HG03095 (cell line): Measurements from ENCODE around the gene MID1IP1.

Source experiments
- ATAC-seq: cut with Tn5 transposase; IDR thresholded peaks from one replicate; pipeline ENCODE4 v1.9.1; 2021; ENCODE audit warnings: moderate library complexity; ENCODE audit not compliant: unreplicated experiment

Gene MID1IP1

GRCh38 chrX:38800981-38801845 lies at the start of gene MID1IP1:
TSS of gene MID1IP1 (plus strand) at chrX:38801459. CDS start at chrX:38804947, 3,488 bp downstream.
- peak; percentile 40 for ATAC-seq

- ATAC-seq = no peak
These were observed 47.0 kb upstream of the MID1IP1 start for GRCh38 chrX:38754102-38754790.

GRCh38 chrX:38754818-38755718 lies 46.2 kb upstream of the MID1IP1 start:
- ATAC-seq = no peak

- ATAC-seq = no peak
These were observed 40.4 kb upstream of the MID1IP1 start for GRCh38 chrX:38760883-38761282.

GRCh38 chrX:38768079-38768478 lies 33.2 kb upstream of the MID1IP1 start:
- no peak for ATAC-seq

GRCh38 chrX:38770152-38770551 lies 31.1 kb upstream of the MID1IP1 start:
- no peak for ATAC-seq

- ATAC-seq = no peak
These were observed 27.0 kb upstream of the MID1IP1 start for GRCh38 chrX:38774249-38774648.

- no peak for ATAC-seq
These were observed 4.3 kb upstream of the MID1IP1 start for GRCh38 chrX:38796946-38797345.

GRCh38 chrX:38798956-38799355 lies 2.3 kb upstream of the MID1IP1 start:
- no peak for ATAC-seq

- no peak for ATAC-seq
These were observed 1.2 kb upstream of the MID1IP1 start for GRCh38 chrX:38799995-38800580.

- no peak for ATAC-seq
These were observed 2.0 kb downstream of the MID1IP1 start for GRCh38 chrX:38803243-38803587.

- ATAC-seq = peak; percentile 53
These were observed 2.6 kb downstream of the MID1IP1 start for GRCh38 chrX:38803588-38804431.

- ATAC-seq = peak; percentile 4
These were observed 3.1 kb downstream of the MID1IP1 start for GRCh38 chrX:38804432-38804681.

- no peak for ATAC-seq
These were observed 3.6 kb downstream of the MID1IP1 start for GRCh38 chrX:38804682-38805431.

- no peak for ATAC-seq
These were observed 4.5 kb downstream of the MID1IP1 start for GRCh38 chrX:38805432-38806389.

- ATAC-seq = no peak
These were observed 5.8 kb downstream of the MID1IP1 start for GRCh38 chrX:38806875-38807621.

- no peak for ATAC-seq
These were observed 6.6 kb downstream of the MID1IP1 start for GRCh38 chrX:38807873-38808272.
